KOPT-K1 (cell line): ENCODE measurements around the gene HAVCR2.
"Not testable (repeated sequence)": the region's sequence is repeated elsewhere in the genome, so short reads cannot be mapped to it uniquely, and the experiment has no call there.

Source experiments
- H3K27ac ChIP-seq: fragments of 200-600 bp; sonication (generic); 2 replicates; pipeline ENCODE4 v1.5.1; 2016; ENCODE audit warnings: antibody characterized with exemption, mild to moderate bottlenecking, low read depth, low read length; ENCODE audit not compliant: poor library complexity, severe bottlenecking
- H3K36me3 ChIP-seq: fragments of 200-600 bp; sonication (generic); 2 replicates; pipeline ENCODE4 v1.5.1; 2017; ENCODE audit warnings: antibody characterized with exemption, mild to moderate bottlenecking, low read length, moderate library complexity; ENCODE audit not compliant: insufficient read depth
- H3K9me3 ChIP-seq: fragments of 200-600 bp; sonication (generic); 2 replicates; pipeline ENCODE4 v1.5.1; 2017; ENCODE audit warnings: antibody characterized with exemption, low read length, mild to moderate bottlenecking; ENCODE audit not compliant: insufficient read depth, poor library complexity, severe bottlenecking

HAVCR2 gene

GRCh38 chr5:157067005-157067404, 41.8 kb downstream of the HAVCR2 start:
- Histone ChIP-seq H3K36me3 (no peaks in the 10 kb centered on the region), H3K27ac (no peak overlapping the region), H3K9me3 (no peaks in the 10 kb centered on the region)

GRCh38 chr5:157066080-157066479, 42.8 kb downstream of the HAVCR2 start:
- Histone ChIP-seq H3K36me3 (no peaks in the 10 kb centered on the region), H3K27ac (no peak overlapping the region)

GRCh38 chr5:157063776-157064430, 44.9 kb downstream of the HAVCR2 start:
- Histone ChIP-seq H3K36me3 (no peaks in the 10 kb centered on the region), H3K9me3 (no peaks in the 10 kb centered on the region), H3K27ac (no peak overlapping the region)

More at GRCh38 chr5:157066080-157066479, 42.8 kb downstream of the HAVCR2 start:
- H3K9me3 ChIP-seq, result no peaks in the 10 kb centered on the region

GRCh38 chr5:157059891-157060290, 49.0 kb downstream of the HAVCR2 start:
- Histone ChIP-seq H3K27ac (no peak overlapping the region), H3K36me3 (no peaks in the 10 kb centered on the region), H3K9me3 (no peaks in the 10 kb centered on the region)

GRCh38 chr5:157059093-157059539, 49.7 kb downstream of the HAVCR2 start, which contains the start of gene HAVCR1:
Gene HAVCR1, minus strand, starts transcription at chr5:157059116. Its CDS starts 1,173 bp downstream, at chr5:157057943.
- no peaks in the 10 kb centered on the region for H3K9me3 ChIP-seq
- H3K27ac ChIP-seq, result no peak within 1 kb of the TSS
- no peaks in the 10 kb centered on the region for H3K36me3 ChIP-seq

- Histone ChIP-seq H3K27ac (no peak overlapping the region), H3K36me3 (no peaks in the 10 kb centered on the region), H3K9me3 (no peaks in the 10 kb centered on the region)
These were observed 51.1 kb downstream of the HAVCR2 start for GRCh38 chr5:157057459-157058370.

GRCh38 chr5:157056848-157057247, 52.0 kb downstream of the HAVCR2 start:
- not testable (repeated sequence) for H3K9me3 ChIP-seq, H3K27ac ChIP-seq, H3K36me3 ChIP-seq

GRCh38 chr5:157051604-157052245, 57.1 kb downstream of the HAVCR2 start:
- Histone ChIP-seq H3K36me3 (no peaks in the 10 kb centered on the region), H3K9me3 (no peaks in the 10 kb centered on the region), H3K27ac (no peak overlapping the region)

- no peaks in the 10 kb centered on the region for H3K36me3 ChIP-seq
- no peaks in the 10 kb centered on the region for H3K9me3 ChIP-seq
- H3K27ac ChIP-seq, result no peak overlapping the region
These were observed 58.8 kb downstream of the HAVCR2 start for GRCh38 chr5:157050050-157050449.

- no peaks in the 10 kb centered on the region for H3K36me3 ChIP-seq
- no peaks in the 10 kb centered on the region for H3K9me3 ChIP-seq
- no peak overlapping the region for H3K27ac ChIP-seq
These were observed 59.2 kb downstream of the HAVCR2 start for GRCh38 chr5:157049605-157050004.

- Histone ChIP-seq H3K9me3 (no peaks in the 10 kb centered on the region), H3K36me3 (no peaks in the 10 kb centered on the region), H3K27ac (no peak overlapping the region)
These were observed 60.9 kb downstream of the HAVCR2 start for GRCh38 chr5:157047898-157048297.

GRCh38 chr5:157047016-157047415, 61.8 kb downstream of the HAVCR2 start:
- H3K9me3 ChIP-seq, H3K27ac ChIP-seq, H3K36me3 ChIP-seq: not testable (repeated sequence)

- Histone ChIP-seq H3K9me3 (no peaks in the 10 kb centered on the region), H3K36me3 (no peaks in the 10 kb centered on the region), H3K27ac (no peak overlapping the region)
These were observed 62.8 kb downstream of the HAVCR2 start for GRCh38 chr5:157046041-157046440.

- Histone ChIP-seq H3K36me3 (no peaks in the 10 kb centered on the region), H3K27ac (no peak overlapping the region), H3K9me3 (no peaks in the 10 kb centered on the region)
These were observed 63.2 kb downstream of the HAVCR2 start for GRCh38 chr5:157045601-157046000.

GRCh38 chr5:157038568-157039187, 70.2 kb downstream of the HAVCR2 start:
- no peaks in the 10 kb centered on the region for H3K9me3 ChIP-seq
- no peaks in the 10 kb centered on the region for H3K36me3 ChIP-seq
- no peak overlapping the region for H3K27ac ChIP-seq
